NCI-H1694 treated with DMSO at 0.1 percent for 48 hours (cell line): ENCODE measurements around the gene AMT.

Source experiments
- DNase-seq: peaks from one replicate; lab custom pipeline; 2025; lab: John Stamatoyannopoulos, UW

AMT gene

GRCh38 chr3:49422379-49423248, at the start of gene AMT:
Gene AMT, minus strand, starts transcription at chr3:49422473. Its CDS starts 23 bp downstream, at chr3:49422450.
- no peak for DNase-seq

- DNase-seq, result no peak
Observed at GRCh38 chr3:49470714-49471420, 48.6 kb upstream of the AMT start.

GRCh38 chr3:49469936-49470713, 47.9 kb upstream of the AMT start, which contains the start of gene DAG1:
Gene DAG1, plus strand, starts transcription at chr3:49470267. Its CDS starts 40,268 bp downstream, at chr3:49510535.
- DNase-seq, result peak; percentile 47

- DNase-seq, result no peak
Observed at GRCh38 chr3:49469037-49469935, 47.0 kb upstream of the AMT start.

- DNase-seq, result no peak
Observed at GRCh38 chr3:49466085-49466484, 43.8 kb upstream of the AMT start.

- DNase-seq, result no peak
Observed at GRCh38 chr3:49465270-49466034, 43.2 kb upstream of the AMT start.

GRCh38 chr3:49462222-49462621, 39.9 kb upstream of the AMT start:
- DNase-seq, result no peak

- DNase-seq, result no peak
Observed at GRCh38 chr3:49461443-49462171, 39.3 kb upstream of the AMT start.

- DNase-seq, result no peak
Observed at GRCh38 chr3:49460956-49461355, 38.7 kb upstream of the AMT start.

GRCh38 chr3:49460188-49460890, 38.1 kb upstream of the AMT start:
- DNase-seq, result no peak

- DNase-seq, result no peak
Observed at GRCh38 chr3:49456466-49456865, 34.2 kb upstream of the AMT start.

- no peak for DNase-seq
Observed at GRCh38 chr3:49454898-49455681, 32.8 kb upstream of the AMT start.

- DNase-seq, result no peak
Observed at GRCh38 chr3:49454458-49454857, 32.2 kb upstream of the AMT start.

GRCh38 chr3:49453621-49454020, 31.3 kb upstream of the AMT start:
- DNase-seq, result no peak

- DNase-seq, result no peak
Observed at GRCh38 chr3:49445391-49445790, 23.1 kb upstream of the AMT start.

- DNase-seq, result no peak
Observed at GRCh38 chr3:49434731-49435130, 12.5 kb upstream of the AMT start.

- no peak for DNase-seq
Observed at GRCh38 chr3:49428752-49429080, 6.4 kb upstream of the AMT start.

- no peak for DNase-seq
Observed at GRCh38 chr3:49427586-49427985, 5.3 kb upstream of the AMT start.

GRCh38 chr3:49424816-49425215, 2.5 kb upstream of the AMT start:
- DNase-seq, result no peak
